GM19463 (cell line): ENCODE results near the gene ZFYVE1.

Experiments used
- ATAC-seq: cut with Tn5 transposase; IDR thresholded peaks from one replicate; pipeline ENCODE4 v1.9.1; 2021; ENCODE audit warnings: mild to moderate bottlenecking, moderate library complexity; ENCODE audit not compliant: unreplicated experiment

ZFYVE1 gene

GRCh38 chr14:72924337-72924736 lies 102.6 kb downstream of the ZFYVE1 start:
- ATAC-seq = no peak

GRCh38 chr14:72921396-72921795 lies 105.5 kb downstream of the ZFYVE1 start:
- ATAC-seq = no peak

- no peak for ATAC-seq
These were observed 106.9 kb downstream of the ZFYVE1 start for GRCh38 chr14:72920008-72920407.
